Measurements from ENCODE around the gene SMARCA4. TPM values are rescaled to one million over a fixed set of nuclear protein-coding genes. Genes with fewer than 3 reads are reported as not detected.
"Not testable (repeated sequence)": the region's sequence is repeated elsewhere in the genome, so short reads cannot be mapped to it uniquely, and the experiment has no call there.

The SMARCA4 gene
- total RNA-seq, 1 donor from 2014 or later, result 46.8 TPM

GRCh38 chr19:11098327-11098726 lies 137.5 kb downstream of the SMARCA4 start:
- DNase-seq (ENCODE audit: low read depth in 2 of 2), result no peak

GRCh38 chr19:11098861-11099260 lies 138.0 kb downstream of the SMARCA4 start:
- no peak for DNase-seq (ENCODE audit: low read depth in 2 of 2)

- peak; percentile 32 to 40 for DNase-seq (ENCODE audit: low read depth in 2 of 2)
Observed at GRCh38 chr19:11100049-11100448, 139.2 kb downstream of the SMARCA4 start.

- DNase-seq (ENCODE audit: low read depth in 2 of 2), result no peak
Observed at GRCh38 chr19:11101057-11101456, 140.2 kb downstream of the SMARCA4 start.

- no peak for DNase-seq (ENCODE audit: low read depth in 2 of 2)
Observed at GRCh38 chr19:11102944-11103343, 142.1 kb downstream of the SMARCA4 start.

GRCh38 chr19:11103667-11104066 lies 142.8 kb downstream of the SMARCA4 start:
- not testable (repeated sequence) for DNase-seq (ENCODE audit: low read depth in 2 of 2)

GRCh38 chr19:11105014-11105636 lies 144.3 kb downstream of the SMARCA4 start:
- DNase-seq (ENCODE audit: low read depth in 2 of 2), result no peak

GRCh38 chr19:11106477-11106876 lies 145.6 kb downstream of the SMARCA4 start:
- no peak for DNase-seq (ENCODE audit: low read depth in 2 of 2)

GRCh38 chr19:11108746-11109145 lies 147.9 kb downstream of the SMARCA4 start:
- no peak for DNase-seq (ENCODE audit: low read depth in 2 of 2)

GRCh38 chr19:11111117-11111770 lies 150.4 kb downstream of the SMARCA4 start:
- DNase-seq (ENCODE audit: low read depth in 2 of 2), result no peak

GRCh38 chr19:11111771-11112144 lies 150.9 kb downstream of the SMARCA4 start:
- no peak for DNase-seq (ENCODE audit: low read depth in 2 of 2)

Other genes with a start within 250 kb of the SMARCA4 start
- 68.0 and 74.6 TPM in 2 replicates for gene DNM2, start 243.0 kb upstream of the SMARCA4 start, total RNA-seq
- 32.3 and 44.0 TPM in 2 replicates for gene TMED1, start 124.8 kb upstream of the SMARCA4 start, total RNA-seq
- gene C19orf38, start 112.6 kb upstream of the SMARCA4 start, total RNA-seq, result 0.20 TPM in 1 of 2 replicates, not detected in the other
- gene CARM1, start 89.5 kb upstream of the SMARCA4 start, total RNA-seq, result 16.7 and 17.4 TPM in 2 replicates
- 54.9 and 81.3 TPM in 2 replicates for gene YIPF2, start 32.4 kb upstream of the SMARCA4 start, total RNA-seq
- gene TIMM29, start 32.2 kb upstream of the SMARCA4 start, total RNA-seq, result 24.0 and 32.7 TPM in 2 replicates
- 47.9 and 81.5 TPM in 2 replicates for gene LDLR, start 128.4 kb downstream of the SMARCA4 start, total RNA-seq
- gene SPC24, start 194.8 kb downstream of the SMARCA4 start, total RNA-seq, result 14.3 and 35.7 TPM in 2 replicates
- 39.0 and 110 TPM in 2 replicates for gene KANK2, start 236.5 kb downstream of the SMARCA4 start, total RNA-seq